ENCODE data around the gene VWA2. TPM values are rescaled to one million over a fixed set of nuclear protein-coding genes. Genes with fewer than 3 reads are reported as not detected.
A peak's percentile ranks its signal among the peaks of the same experiment; 100 is the strongest.

Gene VWA2
- total and polyA plus RNA-seq, 2 donors (not counting 3 experiments of a cell fraction or from before 2014, with no cell fraction given) = not detected

DNA sequence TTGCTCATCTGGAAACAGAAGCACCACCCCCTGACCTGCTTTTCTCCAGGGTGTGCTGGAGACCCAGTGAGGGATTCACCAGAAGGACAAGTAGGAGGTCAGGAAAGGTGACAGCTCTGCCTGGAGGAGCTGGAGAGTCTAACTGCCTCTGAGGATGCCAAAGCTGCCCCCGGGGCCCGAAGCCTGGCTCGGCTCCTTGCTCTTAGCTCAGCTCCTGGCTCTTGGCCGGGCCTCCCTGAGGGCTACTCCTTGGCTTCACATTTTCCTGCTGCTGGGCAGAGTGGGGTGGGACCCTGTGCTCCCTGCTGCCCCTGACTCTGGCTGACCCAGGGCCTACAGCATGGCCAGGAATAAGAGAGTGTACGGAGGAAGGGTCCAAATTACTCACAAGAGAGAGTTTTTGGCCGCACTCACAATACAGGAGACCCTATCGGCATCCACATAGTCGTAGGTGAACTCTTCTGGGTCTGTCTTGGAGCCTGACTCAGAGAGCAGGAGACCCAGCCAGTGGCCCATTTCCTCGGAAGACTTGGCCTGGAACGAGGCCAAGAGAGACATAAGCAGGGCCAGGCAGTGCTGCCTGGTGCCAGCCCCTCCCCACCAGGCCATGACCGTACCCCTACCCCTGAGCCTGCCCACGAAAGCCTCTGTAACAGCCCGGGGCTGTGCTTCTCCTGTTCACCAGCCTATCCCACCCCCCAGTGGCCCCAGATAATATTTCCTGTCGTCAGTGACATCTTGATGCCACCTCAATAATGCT, 63.1 kb downstream of the VWA2 start:
- H3K4me3 ChIP-seq (replicated peaks in 1 of 3; ENCODE audit: insufficient read depth in 1 of 3, low read depth in 1 of 3, low read length in 3 of 3) = no peak overlapping the region
- H3K4me2 ChIP-seq (ENCODE audit: insufficient read depth, low read length) = no peak overlapping the region
- ChIA-PET CTCF (interaction anchor here (1.0 to 2.7 kb wide), 13 partner anchors 18 to 577 kb away, joined by 3 to 124 read pairs (median 18); partner anchors contain the start of gene FHIP2A), POLR2A (no interaction called here)
- no peaks in the 10 kb centered on the region for H4K20me1 ChIP-seq (replicated peaks; ENCODE audit: control insufficient read depth, extremely low read depth, insufficient read depth, low read length)
- H3K9ac ChIP-seq (replicated peaks; ENCODE audit: extremely low read depth, insufficient read depth, low read length) = no peak overlapping the region
- no TSS peak for BruUV-seq (replicated peaks)
- H3K27me3 ChIP-seq (ENCODE audit: control insufficient read depth in 2 of 2, insufficient read depth in 2 of 2, low read length in 2 of 2) = peaks cover 0 to 7% of the 10 kb centered on the region in 2 experiments
- dilution Hi-C loops (cut with MboI; ENCODE audit: extremely low pct_ligation_motif_present, low sequenced_read_pairs) = no loop called here
- no peak overlapping the region for H2AFZ ChIP-seq (ENCODE audit: low read depth, low read length)
- H3K36me3 ChIP-seq (ENCODE audit: control insufficient read depth in 2 of 2, extremely low read depth in 1 of 2, insufficient read depth in 2 of 2, low read length in 2 of 2) = no peaks in the 10 kb centered on the region
- no peak overlapping the region for H3K27ac ChIP-seq (ENCODE audit: insufficient read depth, low read depth, low read length)
- DNase-seq (ENCODE audit: low read depth, low spot score) (peak; percentile 29), FAIRE-seq (no peak)
- H3K9me3 ChIP-seq (replicated peaks; ENCODE audit: control insufficient read depth, insufficient read depth, low read length) = no peaks in the 10 kb centered on the region
- peaks cover 8% of the 10 kb centered on the region for H3K4me1 ChIP-seq (ENCODE audit: control insufficient read depth, extremely low read depth, insufficient read depth, low read length)
- no peak for TF ChIP-seq MAX (IDR thresholded peaks at IDR 0.05; ENCODE audit: insufficient read depth, insufficient read length)
- no peaks in the 10 kb centered on the region for H3K79me2 ChIP-seq (ENCODE audit: control insufficient read depth, insufficient read depth, low read length)
- no peaks in the 10 kb centered on the region for H3K9me1 ChIP-seq (replicated peaks; ENCODE audit: control insufficient read depth, extremely low read depth, insufficient read depth, low read length)
- intact Hi-C loops (cut with micrococcal nuclease) = no loop called here

DNA sequence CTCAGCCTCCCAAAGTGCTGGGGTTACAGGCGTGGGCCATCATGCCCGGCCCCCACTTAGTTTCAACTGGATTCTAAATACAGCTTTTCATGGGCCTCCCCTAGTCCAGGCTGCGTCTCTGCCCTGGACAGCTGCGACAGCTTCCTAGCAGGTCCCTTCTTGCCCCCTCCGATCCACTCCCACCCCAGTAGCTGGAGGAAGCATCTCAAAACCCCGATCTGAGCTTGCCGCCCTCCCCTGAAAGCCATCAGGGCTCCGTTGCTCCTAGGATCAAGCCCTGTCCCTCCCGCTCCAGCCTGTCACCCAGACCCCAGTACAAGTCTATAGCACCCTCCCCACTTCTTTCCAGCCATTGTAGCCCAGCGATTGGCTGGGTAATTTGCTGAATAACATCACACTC, 64.5 kb downstream of the VWA2 start:
- no TSS peak for BruUV-seq (replicated peaks)
- CTCF ChIA-PET = interaction anchor here (0.6 to 2.7 kb wide), 76 partner anchors 8 to 828 kb away, joined by 3 to 124 read pairs (median 5); partner anchors contain the start of gene FHIP2A
- POLR2A ChIA-PET = no interaction called here
- peaks cover under 1 to 10% of the 10 kb centered on the region in 2 experiments for H3K27me3 ChIP-seq (ENCODE audit: control insufficient read depth in 2 of 2, insufficient read depth in 2 of 2, low read length in 2 of 2)
- TF ChIP-seq MYC (IDR thresholded peaks at IDR 0.05; ENCODE audit: low read depth, low read length) = no peak
- TF ChIP-seq, protein P1, sequence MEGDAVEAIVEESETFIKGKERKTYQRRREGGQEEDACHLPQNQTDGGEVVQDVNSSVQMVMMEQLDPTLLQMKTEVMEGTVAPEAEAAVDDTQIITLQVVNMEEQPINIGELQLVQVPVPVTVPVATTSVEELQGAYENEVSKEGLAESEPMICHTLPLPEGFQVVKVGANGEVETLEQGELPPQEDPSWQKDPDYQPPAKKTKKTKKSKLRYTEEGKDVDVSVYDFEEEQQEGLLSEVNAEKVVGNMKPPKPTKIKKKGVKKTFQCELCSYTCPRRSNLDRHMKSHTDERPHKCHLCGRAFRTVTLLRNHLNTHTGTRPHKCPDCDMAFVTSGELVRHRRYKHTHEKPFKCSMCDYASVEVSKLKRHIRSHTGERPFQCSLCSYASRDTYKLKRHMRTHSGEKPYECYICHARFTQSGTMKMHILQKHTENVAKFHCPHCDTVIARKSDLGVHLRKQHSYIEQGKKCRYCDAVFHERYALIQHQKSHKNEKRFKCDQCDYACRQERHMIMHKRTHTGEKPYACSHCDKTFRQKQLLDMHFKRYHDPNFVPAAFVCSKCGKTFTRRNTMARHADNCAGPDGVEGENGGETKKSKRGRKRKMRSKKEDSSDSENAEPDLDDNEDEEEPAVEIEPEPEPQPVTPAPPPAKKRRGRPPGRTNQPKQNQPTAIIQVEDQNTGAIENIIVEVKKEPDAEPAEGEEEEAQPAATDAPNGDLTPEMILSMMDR (IDR thresholded peaks at IDR 0.05; ENCODE audit: extremely low read depth in 1 of 2, insufficient read depth in 1 of 2, low read depth in 1 of 2, low read length in 2 of 2) = no peak
- no peak for TF ChIP-seq FOS (IDR thresholded peaks at IDR 0.05; ENCODE audit: borderline replicate concordance, insufficient read depth, low read length)
- no peak for TF ChIP-seq MAX (IDR thresholded peaks at IDR 0.05; ENCODE audit: insufficient read depth, insufficient read length)
- TF ChIP-seq JUN (IDR thresholded peaks at IDR 0.05; ENCODE audit: borderline replicate concordance, insufficient read depth, insufficient read length, low read depth) = no peak
- TF ChIP-seq POLR2AphosphoS5 (IDR thresholded peaks at IDR 0.05; ENCODE audit: insufficient read depth, low read depth, low read length) = no peak
- TF ChIP-seq GATA2 (IDR thresholded peaks at IDR 0.05; ENCODE audit: insufficient read depth, insufficient read length, low read depth, low read length) = no peak
- FAIRE-seq = no peak
- H3K9ac ChIP-seq (replicated peaks; ENCODE audit: extremely low read depth, insufficient read depth, low read length) = no peak overlapping the region
- no peak overlapping the region for H2AFZ ChIP-seq (ENCODE audit: low read depth, low read length)
- intact Hi-C loops (cut with micrococcal nuclease) = no loop called here
- no peak overlapping the region for H3K4me3 ChIP-seq (replicated peaks in 1 of 3; ENCODE audit: insufficient read depth in 1 of 3, low read depth in 1 of 3, low read length in 3 of 3)
- H3K9me1 ChIP-seq (replicated peaks; ENCODE audit: control insufficient read depth, extremely low read depth, insufficient read depth, low read length) = no peaks in the 10 kb centered on the region
- no peaks in the 10 kb centered on the region for H4K20me1 ChIP-seq (replicated peaks; ENCODE audit: control insufficient read depth, extremely low read depth, insufficient read depth, low read length)
- no peaks in the 10 kb centered on the region for H3K79me2 ChIP-seq (ENCODE audit: control insufficient read depth, insufficient read depth, low read length)
- H3K9me3 ChIP-seq (replicated peaks; ENCODE audit: control insufficient read depth, insufficient read depth, low read length) = no peaks in the 10 kb centered on the region
- no peak for DNase-seq (ENCODE audit: low read depth, low spot score)
- no peak overlapping the region for H3K4me2 ChIP-seq (ENCODE audit: insufficient read depth, low read length)
- H3K36me3 ChIP-seq (ENCODE audit: control insufficient read depth in 2 of 2, extremely low read depth in 1 of 2, insufficient read depth in 2 of 2, low read length in 2 of 2) = no peaks in the 10 kb centered on the region
- peaks cover 8% of the 10 kb centered on the region for H3K4me1 ChIP-seq (ENCODE audit: control insufficient read depth, extremely low read depth, insufficient read depth, low read length)
- no peak overlapping the region for H3K27ac ChIP-seq (ENCODE audit: insufficient read depth, low read depth, low read length)
- dilution Hi-C loops (cut with MboI; ENCODE audit: extremely low pct_ligation_motif_present, low sequenced_read_pairs) = no loop called here
